Cardiac fibroblast (primary cell): ENCODE results near the gene INTS1.
A peak's percentile ranks its signal among the peaks of the same experiment; 100 is the strongest.

ENCODE experiments used
- DNase-seq, 2 donors: peaks; one replicate each; pipeline versions ENCODE4 v3.0.0 to v3.0.0-alpha.2; 2010; ENCODE audit warnings: low read depth in 2 of 2
- H3K4me3 ChIP-seq, 2 donors: replicated peaks in 1 of 2; 1 replicate in 1 of 2; 2 replicates in 1 of 2; pipeline ENCODE4 v1.5.1; 2011; ENCODE audit warnings: low read depth in 2 of 2, low read length in 2 of 2, mild to moderate bottlenecking in 2 of 2, moderate library complexity in 1 of 2
- TF ChIP-seq, protein P1 (sequence below): IDR thresholded peaks from one replicate; pipeline ENCODE4 v1.5.1; 2011; ENCODE audit warnings: low read depth, mild to moderate bottlenecking, low read length, inconsistent platforms

The INTS1 gene

DNA sequence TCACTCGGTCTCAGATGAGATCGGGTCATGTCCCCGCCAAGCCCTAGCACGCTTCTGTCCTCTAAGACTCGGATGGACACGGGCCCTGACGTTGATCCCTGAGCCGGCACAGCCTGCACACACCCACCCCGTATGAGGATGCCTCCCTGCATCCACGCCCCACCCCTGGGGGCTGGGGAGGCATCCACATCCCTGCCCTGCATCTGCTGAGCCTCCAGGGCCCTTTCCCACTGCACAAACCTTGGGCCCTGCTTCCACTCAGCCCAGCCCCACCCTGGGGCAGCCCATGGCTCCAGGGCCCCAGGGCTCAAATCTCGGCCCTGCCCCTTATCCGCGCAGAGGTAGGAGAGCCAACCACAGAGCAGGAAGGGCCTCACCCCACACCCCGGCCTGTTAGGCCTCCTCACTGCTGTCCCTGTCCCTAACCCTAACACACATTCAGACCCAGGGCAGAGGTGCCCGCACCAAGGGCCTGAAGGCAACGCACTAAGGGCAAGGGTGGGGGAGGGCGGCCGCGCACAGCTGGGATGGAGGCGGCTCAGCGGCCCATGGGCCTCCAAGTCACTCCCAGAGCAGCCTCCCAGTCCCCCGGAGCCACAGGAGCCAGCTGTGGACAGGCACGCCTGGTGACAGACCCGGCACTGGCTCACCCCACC lies 35.4 kb downstream of the INTS1 start:
- H3K4me3 ChIP-seq, result no peak overlapping the region
- TF ChIP-seq, protein P1, sequence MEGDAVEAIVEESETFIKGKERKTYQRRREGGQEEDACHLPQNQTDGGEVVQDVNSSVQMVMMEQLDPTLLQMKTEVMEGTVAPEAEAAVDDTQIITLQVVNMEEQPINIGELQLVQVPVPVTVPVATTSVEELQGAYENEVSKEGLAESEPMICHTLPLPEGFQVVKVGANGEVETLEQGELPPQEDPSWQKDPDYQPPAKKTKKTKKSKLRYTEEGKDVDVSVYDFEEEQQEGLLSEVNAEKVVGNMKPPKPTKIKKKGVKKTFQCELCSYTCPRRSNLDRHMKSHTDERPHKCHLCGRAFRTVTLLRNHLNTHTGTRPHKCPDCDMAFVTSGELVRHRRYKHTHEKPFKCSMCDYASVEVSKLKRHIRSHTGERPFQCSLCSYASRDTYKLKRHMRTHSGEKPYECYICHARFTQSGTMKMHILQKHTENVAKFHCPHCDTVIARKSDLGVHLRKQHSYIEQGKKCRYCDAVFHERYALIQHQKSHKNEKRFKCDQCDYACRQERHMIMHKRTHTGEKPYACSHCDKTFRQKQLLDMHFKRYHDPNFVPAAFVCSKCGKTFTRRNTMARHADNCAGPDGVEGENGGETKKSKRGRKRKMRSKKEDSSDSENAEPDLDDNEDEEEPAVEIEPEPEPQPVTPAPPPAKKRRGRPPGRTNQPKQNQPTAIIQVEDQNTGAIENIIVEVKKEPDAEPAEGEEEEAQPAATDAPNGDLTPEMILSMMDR, result no peak
- no peak for DNase-seq

DNA sequence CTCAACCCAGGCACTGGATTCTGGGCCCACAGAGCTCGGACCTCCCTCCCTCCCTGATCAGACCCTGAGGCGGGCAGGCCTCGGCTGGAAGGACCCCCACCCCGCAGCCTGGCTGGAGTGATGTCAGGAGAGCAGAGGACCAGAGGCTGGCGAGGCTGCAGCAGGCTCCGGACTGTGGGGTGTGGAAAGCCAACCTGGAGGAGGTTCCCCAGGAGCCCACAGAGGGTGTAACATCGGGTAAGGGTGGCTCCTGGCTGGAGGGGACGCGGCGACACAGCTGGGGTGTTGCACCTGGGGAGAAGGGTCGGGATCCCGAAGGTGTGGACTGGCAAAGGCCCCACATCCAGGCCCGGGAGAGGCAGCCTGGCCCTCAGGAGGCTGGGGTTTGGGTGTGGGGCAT lies 36.0 kb downstream of the INTS1 start:
- no peak overlapping the region for H3K4me3 ChIP-seq
- TF ChIP-seq, protein P1, result no peak
- no peak for DNase-seq

DNA sequence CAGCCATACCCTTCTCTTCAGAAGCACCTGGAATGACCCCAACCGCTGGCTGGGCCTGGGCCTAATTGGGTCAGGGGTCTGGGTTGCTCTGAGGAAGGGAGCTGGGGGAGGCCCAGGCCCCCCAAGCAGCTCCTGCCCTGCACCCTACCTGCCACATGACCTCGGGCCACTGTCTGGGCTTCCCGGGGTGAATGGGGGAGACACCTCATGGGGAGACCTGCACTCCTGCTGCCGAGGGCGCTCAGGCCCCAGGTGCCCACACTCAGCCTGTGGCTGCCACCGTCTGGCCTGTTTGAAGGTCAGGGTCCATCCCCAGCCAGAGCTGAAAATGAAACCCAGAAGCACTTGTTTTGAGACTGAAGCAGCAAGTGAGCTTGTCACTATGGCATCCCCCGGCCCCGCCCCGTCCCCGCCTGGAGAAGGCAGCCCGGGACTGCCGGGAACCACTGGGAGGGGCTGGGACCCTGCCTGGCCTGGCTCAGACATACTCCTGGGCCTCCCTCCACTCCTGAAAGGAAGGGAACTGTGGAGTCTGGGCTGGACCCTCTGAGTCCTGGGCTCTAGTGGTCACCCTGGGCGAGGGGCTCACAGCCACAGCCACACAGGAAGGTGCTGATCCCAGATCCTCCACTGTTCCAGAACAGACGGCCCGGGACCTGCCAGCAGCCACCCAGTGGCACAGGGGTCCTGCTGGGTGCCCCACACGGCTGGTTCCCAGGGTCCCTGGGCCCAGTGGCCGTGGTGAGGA lies 37.5 kb downstream of the INTS1 start:
- TF ChIP-seq, protein P1, result no peak
- H3K4me3 ChIP-seq, result no peak overlapping the region
- DNase-seq, result peak; percentile 38 to 71

DNA sequence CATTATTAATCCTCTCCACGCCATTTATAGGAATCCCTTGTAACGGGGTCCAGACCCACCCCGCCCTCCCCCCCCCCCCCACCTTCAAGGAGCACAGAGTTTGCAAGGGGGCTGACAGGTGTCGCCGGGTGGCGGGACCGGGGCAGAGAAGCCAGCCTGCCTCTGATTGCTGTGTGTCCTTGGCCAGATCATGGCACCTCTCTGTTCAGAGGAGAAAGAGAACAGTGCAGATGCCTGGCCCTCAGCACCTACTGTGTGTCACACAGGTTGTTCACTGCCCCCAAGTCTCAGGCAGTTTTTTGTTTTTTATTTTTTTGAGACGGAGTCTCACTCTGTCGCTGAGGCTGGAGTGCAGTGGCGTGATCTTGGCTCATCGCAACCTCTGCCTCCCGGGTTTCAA lies 39.5 kb downstream of the INTS1 start:
- TF ChIP-seq, protein P1, result no peak
- H3K4me3 ChIP-seq, result no peak overlapping the region
- no peak for DNase-seq

DNA sequence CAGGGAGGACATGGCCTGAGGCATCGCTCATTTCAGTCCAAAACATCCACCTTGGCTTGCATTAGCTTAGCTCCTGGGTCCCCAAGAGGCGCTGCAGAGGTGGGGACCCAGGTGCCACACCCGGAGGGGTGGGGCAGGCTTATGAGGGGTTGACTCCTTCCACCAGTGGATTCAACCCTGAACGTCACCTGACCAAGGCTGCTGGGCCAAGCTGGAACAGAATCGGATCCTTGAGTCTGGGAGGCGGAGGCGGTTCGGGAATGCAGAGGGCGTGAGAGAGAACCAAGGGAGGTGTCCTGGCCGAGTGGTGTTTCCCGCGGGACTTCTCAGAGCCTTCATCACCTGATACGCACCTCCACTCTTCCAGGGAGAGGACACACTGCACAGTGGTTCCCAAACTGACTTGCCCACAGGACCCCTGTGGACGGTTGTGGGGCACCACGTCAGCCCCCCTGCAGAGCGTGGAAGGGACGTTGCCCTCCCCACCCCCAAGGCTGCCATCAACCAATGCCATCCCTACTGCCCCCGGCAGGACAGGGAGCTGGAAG lies 40.4 kb downstream of the INTS1 start:
- no peak overlapping the region for H3K4me3 ChIP-seq
- DNase-seq, result no peak
- TF ChIP-seq, protein P1, result no peak

DNA sequence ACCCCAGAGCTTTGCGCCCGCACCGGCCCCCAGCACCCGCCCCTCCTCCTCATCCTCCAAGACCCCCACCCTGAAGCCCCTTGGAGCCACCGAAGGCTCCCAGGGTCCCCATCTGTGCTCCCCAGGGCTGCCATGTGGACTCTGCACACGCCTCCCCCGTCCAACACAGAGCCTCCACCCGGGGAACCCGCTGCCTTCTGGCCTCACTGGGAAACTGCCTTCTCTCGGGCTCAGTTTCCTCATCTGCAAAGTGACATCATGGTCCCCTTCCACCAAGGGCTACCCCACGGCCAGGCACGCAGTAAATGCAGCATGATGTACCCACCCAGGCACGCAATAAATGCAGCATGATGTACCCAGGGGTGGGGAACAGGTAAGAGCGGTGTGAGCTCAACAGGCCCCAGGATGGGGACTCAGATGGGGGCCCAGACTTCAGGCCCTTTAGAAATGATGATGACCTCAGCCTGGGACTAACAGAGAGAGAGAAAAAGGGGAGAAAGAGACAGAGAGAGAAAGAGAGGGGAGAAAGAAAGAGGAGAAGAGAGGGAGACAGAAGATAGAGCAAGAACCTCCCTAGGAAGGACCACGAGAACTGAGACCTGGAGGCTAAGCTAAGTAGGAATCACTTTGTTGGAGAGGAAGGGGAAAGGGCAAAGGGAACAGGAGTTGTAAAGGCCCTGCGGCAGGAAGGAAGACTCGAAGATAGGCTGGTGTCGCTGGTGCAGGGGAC lies 42.4 kb downstream of the INTS1 start:
- TF ChIP-seq, protein P1, result no peak
- no peak overlapping the region for H3K4me3 ChIP-seq
- DNase-seq, result no peak
